ENCODE measurements around the gene STX1B.
A peak's percentile ranks its signal among the peaks of the same experiment; 100 is the strongest.
"Not testable (repeated sequence)": the region's sequence is repeated elsewhere in the genome, so short reads cannot be mapped to it uniquely, and the experiment has no call there.

The STX1B gene

GRCh38 chr16:31013292-31013691, 2.9 kb upstream of the STX1B start:
- not testable (repeated sequence) for DNase-seq (ENCODE audit: low spot score)

- DNase-seq (ENCODE audit: low spot score), result not testable (repeated sequence)
Observed at GRCh38 chr16:31011815-31012214, 1.4 kb upstream of the STX1B start.

GRCh38 chr16:31009894-31010584, 399 bp downstream of the STX1B start:
- no peak for DNase-seq (ENCODE audit: low spot score)

- DNase-seq (ENCODE audit: low spot score), result no peak
Observed at GRCh38 chr16:31009120-31009519, 1.3 kb downstream of the STX1B start.

GRCh38 chr16:31008551-31008950, 1.9 kb downstream of the STX1B start:
- no peak for DNase-seq (ENCODE audit: low spot score)

GRCh38 chr16:31008149-31008548, 2.3 kb downstream of the STX1B start:
- DNase-seq (ENCODE audit: low spot score), result no peak

GRCh38 chr16:31007684-31008083, 2.8 kb downstream of the STX1B start:
- DNase-seq (ENCODE audit: low spot score), result no peak

- DNase-seq (ENCODE audit: low spot score), result no peak
Observed at GRCh38 chr16:31006589-31006988, 3.8 kb downstream of the STX1B start.

GRCh38 chr16:31006086-31006385, 4.4 kb downstream of the STX1B start:
- DNase-seq (ENCODE audit: low spot score), result no peak

- DNase-seq (ENCODE audit: low spot score), result no peak
Observed at GRCh38 chr16:31005350-31006085, 4.9 kb downstream of the STX1B start.

- DNase-seq (ENCODE audit: low spot score), result no peak
Observed at GRCh38 chr16:31004658-31005057, 5.8 kb downstream of the STX1B start.

GRCh38 chr16:31003744-31004143, 6.7 kb downstream of the STX1B start:
- no peak for DNase-seq (ENCODE audit: low spot score)

- no peak for DNase-seq (ENCODE audit: low spot score)
Observed at GRCh38 chr16:31002862-31003341, 7.5 kb downstream of the STX1B start.

- DNase-seq (ENCODE audit: low spot score), result no peak
Observed at GRCh38 chr16:31002250-31002700, 8.2 kb downstream of the STX1B start.

- DNase-seq (ENCODE audit: low spot score), result no peak
Observed at GRCh38 chr16:31001507-31002249, 8.8 kb downstream of the STX1B start.

GRCh38 chr16:31000671-31001382, 9.6 kb downstream of the STX1B start:
- DNase-seq (ENCODE audit: low spot score), result no peak

GRCh38 chr16:30998852-30999761, 11.3 kb downstream of the STX1B start:
- no peak for DNase-seq (ENCODE audit: low spot score)

GRCh38 chr16:30997725-30998711, 12.4 kb downstream of the STX1B start:
- no peak for DNase-seq (ENCODE audit: low spot score)

GRCh38 chr16:30996985-30997724, 13.3 kb downstream of the STX1B start:
- peak; percentile 24 for DNase-seq (ENCODE audit: low spot score)

Data from pons (tissue), 1 donor.